Type B pancreatic cell (in vitro differentiated cells): ENCODE measurements around the gene SSPN. TPM values are rescaled to one million over a fixed set of nuclear protein-coding genes. Genes with fewer than 3 reads are reported as not detected.
"Not testable (repeated sequence)": the region's sequence is repeated elsewhere in the genome, so short reads cannot be mapped to it uniquely, and the experiment has no call there.

Source experiments
- DNase-seq: peaks from one replicate; pipeline ENCODE4 v3.0.0; 2021; ENCODE audit warnings: mixed read lengths; ENCODE audit not compliant: unreplicated experiment; ENCODE audit errors: extremely low spot score
- H3K27ac Mint-ChIP-seq: 2 replicates; pipeline ENCODE4 v1.8.0; 2021; ENCODE audit warnings: mild to moderate bottlenecking, mixed read lengths
- H3K27me3 Mint-ChIP-seq: 2 replicates; pipeline ENCODE4 v1.8.0; 2021; ENCODE audit warnings: mixed read lengths
- H3K36me3 Mint-ChIP-seq: 2 replicates; pipeline ENCODE4 v1.8.0; 2021; ENCODE audit warnings: mixed read lengths
- H3K4me1 Mint-ChIP-seq: one replicate; pipeline ENCODE4 v1.8.0; 2021; ENCODE audit warnings: mixed read lengths; ENCODE audit not compliant: unreplicated experiment
- H3K4me3 Mint-ChIP-seq: 2 replicates; pipeline ENCODE4 v1.8.0; 2021; ENCODE audit warnings: mild to moderate bottlenecking, mixed read lengths
- H3K9me3 Mint-ChIP-seq: 2 replicates; pipeline ENCODE4 v1.8.0; 2021; ENCODE audit warnings: mixed read lengths
- CTCF ChIP-seq: fragments of 200-600 bp; sonication (generic); conservative IDR thresholded peaks from 2 replicates; pipeline ENCODE4 v1.5.0; 2021; ENCODE audit warnings: antibody characterized with exemption, mild to moderate bottlenecking
- total RNA-seq: library from RNA; stranded (reverse); gene quantifications from 2 replicates; pipeline ENCODE4 v1.2.1, GENCODE V29; 2021; ENCODE audit warnings: low replicate concordance

The SSPN gene
- total RNA-seq, 1 donor from 2014 or later: 11.3 TPM

DNA sequence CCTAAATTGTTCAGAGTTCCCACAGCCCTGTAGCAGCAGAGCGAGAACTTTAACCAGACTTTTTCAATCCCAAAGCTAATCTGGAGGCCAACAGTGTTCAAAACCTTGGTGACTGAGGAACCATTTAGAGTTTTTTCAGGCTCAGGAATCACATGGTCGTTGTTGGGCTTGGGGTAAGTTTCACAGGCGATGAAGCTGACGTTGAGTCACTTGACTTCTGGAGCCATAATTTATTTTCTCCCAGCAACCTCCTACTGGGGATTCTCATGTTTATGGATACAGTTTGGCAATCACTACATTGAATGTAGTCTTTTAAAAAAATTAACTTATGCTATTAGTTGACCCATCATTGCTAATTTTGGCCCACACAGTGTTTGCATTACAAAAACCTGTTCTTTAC lies 34.5 kb downstream of the SSPN start:
- Mint-ChIP-seq H3K4me3 (no peak overlapping the region), H3K36me3 (peaks cover 4% of the 10 kb centered on the region), H3K27ac (no peak overlapping the region), H3K4me1 (peaks cover 8% of the 10 kb centered on the region), H3K27me3 (peaks cover 58% of the 10 kb centered on the region), H3K9me3 (no peaks in the 10 kb centered on the region)
- no peak for DNase-seq
- TF ChIP-seq CTCF: no peak

DNA sequence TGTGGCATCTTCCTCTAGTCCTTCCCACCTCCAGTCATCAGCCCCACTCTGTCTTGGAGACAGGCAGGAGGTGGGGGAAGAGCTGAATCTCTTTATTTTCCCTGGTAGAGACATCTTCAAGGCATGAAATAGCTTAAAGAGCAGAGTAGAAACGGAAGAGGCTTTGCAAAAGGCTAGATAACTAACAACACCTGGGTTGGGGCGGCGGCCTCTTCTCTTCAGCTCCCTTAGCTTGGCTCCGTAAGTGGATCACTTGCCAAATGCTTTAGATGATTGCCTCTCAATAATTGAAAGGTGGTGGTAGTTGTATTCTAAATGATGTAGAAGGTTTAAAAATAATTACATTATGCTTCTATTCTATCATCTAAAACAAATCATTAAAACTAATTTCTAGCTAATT lies 36.1 kb downstream of the SSPN start:
- no peak overlapping the region for H3K4me3 Mint-ChIP-seq
- H3K27me3 Mint-ChIP-seq: peaks cover 49% of the 10 kb centered on the region
- DNase-seq: no peak
- H3K36me3 Mint-ChIP-seq: peaks cover 4% of the 10 kb centered on the region
- H3K27ac Mint-ChIP-seq: no peak overlapping the region
- peaks cover 8% of the 10 kb centered on the region for H3K4me1 Mint-ChIP-seq
- TF ChIP-seq CTCF: no peak
- H3K9me3 Mint-ChIP-seq: no peaks in the 10 kb centered on the region

DNA sequence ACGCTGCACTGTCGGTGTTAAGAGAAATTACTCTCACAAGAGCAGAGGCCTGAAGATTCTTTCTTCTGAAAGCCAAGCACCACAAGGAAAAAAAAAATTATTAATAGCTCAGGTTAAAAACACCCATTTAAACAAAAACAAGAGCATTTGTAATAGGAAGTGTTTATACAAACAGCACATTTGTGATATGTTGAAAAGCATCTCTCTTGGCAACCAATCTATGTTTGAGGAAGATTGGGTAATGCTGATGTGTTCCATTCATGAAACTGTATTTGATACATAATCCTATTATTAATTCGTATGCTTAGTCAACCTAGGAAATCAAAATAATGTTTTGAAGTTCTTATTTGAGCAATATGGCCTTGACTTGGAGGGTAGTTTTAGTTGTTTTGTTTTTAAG lies 36.5 kb downstream of the SSPN start:
- Mint-ChIP-seq H3K27ac (no peak overlapping the region), H3K27me3 (peaks cover 46% of the 10 kb centered on the region), H3K4me1 (peaks cover 8% of the 10 kb centered on the region), H3K36me3 (peaks cover 4% of the 10 kb centered on the region), H3K9me3 (no peaks in the 10 kb centered on the region), H3K4me3 (no peak overlapping the region)
- TF ChIP-seq CTCF: no peak
- no peak for DNase-seq

DNA sequence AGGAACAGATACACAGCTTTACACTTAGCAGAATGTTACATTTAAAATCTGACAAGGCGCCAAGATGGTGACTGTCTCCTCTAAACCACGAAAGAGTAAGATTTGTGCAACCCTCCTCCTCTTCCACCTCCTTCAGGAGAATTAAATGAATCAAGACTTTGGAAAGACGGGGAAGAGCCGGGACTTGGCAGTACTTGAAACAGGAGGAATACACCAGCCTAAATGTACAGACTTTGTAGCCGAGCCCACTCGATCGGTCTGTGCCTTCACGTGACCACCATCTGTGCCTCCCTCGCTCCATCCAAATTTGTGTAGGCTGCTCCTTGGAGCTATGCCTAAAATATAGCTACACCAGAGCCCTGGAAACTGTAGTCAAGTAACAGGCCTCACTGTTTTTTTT lies 38.3 kb downstream of the SSPN start:
- Mint-ChIP-seq H3K4me3 (no peak overlapping the region), H3K27me3 (peaks cover 46% of the 10 kb centered on the region), H3K4me1 (no peaks in the 10 kb centered on the region), H3K27ac (no peak overlapping the region), H3K9me3 (no peaks in the 10 kb centered on the region), H3K36me3 (peaks cover 4% of the 10 kb centered on the region)
- no peak for TF ChIP-seq CTCF
- no peak for DNase-seq

DNA sequence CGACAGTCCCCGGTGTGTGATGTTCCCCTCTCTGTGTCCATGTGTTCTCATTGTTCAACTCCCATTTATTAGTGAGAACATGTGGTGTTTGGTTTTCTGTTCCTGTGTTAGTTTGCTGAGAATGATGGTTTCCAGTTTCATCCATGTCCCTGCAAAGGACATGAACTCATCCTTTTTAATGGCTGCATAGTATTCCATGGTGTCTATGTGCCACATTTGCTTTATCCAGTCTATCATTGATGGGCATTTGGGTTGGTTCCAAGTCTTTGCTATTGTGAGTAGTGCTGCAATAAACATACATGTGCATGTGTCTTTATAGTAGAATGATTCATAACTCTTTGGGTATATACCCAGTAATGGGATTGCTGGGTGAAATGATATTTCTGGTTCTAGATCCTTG lies 40.1 kb downstream of the SSPN start:
- H3K27me3 Mint-ChIP-seq: peaks cover 49% of the 10 kb centered on the region

GRCh38 chr12:26238341-26239121 lies 43.2 kb downstream of the SSPN start:
- no peak overlapping the region for H3K4me3 Mint-ChIP-seq
- H3K27ac Mint-ChIP-seq: no peak overlapping the region
- no peak for TF ChIP-seq CTCF
- H3K4me1 Mint-ChIP-seq: peaks cover 7% of the 10 kb centered on the region
- peaks cover 29% of the 10 kb centered on the region for H3K27me3 Mint-ChIP-seq
- no peak for DNase-seq
- H3K36me3 Mint-ChIP-seq: no peaks in the 10 kb centered on the region
- H3K9me3 Mint-ChIP-seq: no peaks in the 10 kb centered on the region

More for the DNA sequence above, 40.1 kb downstream of the SSPN start:
- not testable (repeated sequence) for H3K9me3 Mint-ChIP-seq, H3K27ac Mint-ChIP-seq, DNase-seq, H3K4me3 Mint-ChIP-seq, H3K36me3 Mint-ChIP-seq, H3K4me1 Mint-ChIP-seq
